HL-60 (cell line): ENCODE measurements around the gene ADAMTS17.
A peak's percentile ranks its signal among the peaks of the same experiment; 100 is the strongest.

Source experiments
- DNase-seq, 2 experiments: peaks; one replicate each; pipeline ENCODE4 v3.0.0-alpha.2; 2010 to 2020; ENCODE audit warnings: low read depth in 1 of 2, low spot score in 1 of 2
- H3K27ac ChIP-seq: fragments of 250-450 bp; sonication (Bioruptor Pico); replicated peaks from 2 replicates; pipeline ENCODE4 v1.5.1; 2020; ENCODE audit warnings: mild to moderate bottlenecking, moderate library complexity
- H3K27me3 ChIP-seq: fragments of 250-450 bp; sonication (Bioruptor Pico); 2 replicates; pipeline ENCODE4 v1.5.1; 2021; ENCODE audit warnings: mild to moderate bottlenecking, moderate library complexity; ENCODE audit not compliant: insufficient read depth, poor library complexity, severe bottlenecking
- H3K4me3 ChIP-seq: replicated peaks from 2 replicates; pipeline ENCODE4 v1.5.1; 2011; ENCODE audit warnings: mild to moderate bottlenecking, control low read depth, low read length; ENCODE audit not compliant: insufficient read depth
- CTCF ChIP-seq: IDR thresholded peaks from one replicate; pipeline ENCODE4 v1.5.1; 2011; ENCODE audit warnings: low read length, control low read depth, inconsistent platforms; ENCODE audit not compliant: insufficient read depth
- GABPA ChIP-seq: IDR thresholded peaks from 2 replicates; pipeline ENCODE4 v1.6.1; 2012; ENCODE audit warnings: low read depth
- POLR2AphosphoS5 ChIP-seq: IDR thresholded peaks from 2 replicates; pipeline ENCODE4 v1.6.1; 2012; ENCODE audit warnings: low read depth
- REST ChIP-seq: IDR thresholded peaks from 2 replicates; pipeline ENCODE4 v1.6.1; 2012; ENCODE audit warnings: low read depth; ENCODE audit not compliant: insufficient replicate concordance
- SPI1 ChIP-seq: IDR thresholded peaks from 2 replicates; pipeline ENCODE4 v1.6.1; 2012; ENCODE audit warnings: low read depth, mild to moderate bottlenecking, borderline replicate concordance

The ADAMTS17 gene

GRCh38 chr15:100133001-100133400 is 208.8 kb downstream of the ADAMTS17 start:
- no peak overlapping the region for H3K4me3 ChIP-seq
- H3K27ac ChIP-seq, result no peak overlapping the region
- TF ChIP-seq POLR2AphosphoS5 (no peak), GABPA (no peak), SPI1 (no peak), REST (no peak), CTCF (no peak)
- no peaks in the 10 kb centered on the region for H3K27me3 ChIP-seq
- no peak for DNase-seq

GRCh38 chr15:100132309-100132708 is 209.5 kb downstream of the ADAMTS17 start:
- Histone ChIP-seq H3K27ac (no peak overlapping the region), H3K4me3 (no peak overlapping the region), H3K27me3 (no peaks in the 10 kb centered on the region)
- TF ChIP-seq GABPA (no peak), REST (no peak), SPI1 (no peak)
- no peak for DNase-seq

GRCh38 chr15:100131321-100132224 is 210.2 kb downstream of the ADAMTS17 start:
- H3K27me3 ChIP-seq, result no peaks in the 10 kb centered on the region
- peak in 1 of 2 experiments; percentile 55 for DNase-seq
- H3K27ac ChIP-seq, result peak overlapping the region; percentile 30
- TF ChIP-seq GABPA (no peak), CTCF (no peak), SPI1 (no peak), POLR2AphosphoS5 (no peak), REST (no peak)
- no peak overlapping the region for H3K4me3 ChIP-seq
